T1000 (cell line): Measurements from ENCODE around the gene ATM.
"Not testable (repeated sequence)": the region's sequence is repeated elsewhere in the genome, so short reads cannot be mapped to it uniquely, and the experiment has no call there.

ENCODE experiments used
- DNase-seq: peaks from one replicate; lab custom pipeline; 2025; ENCODE audit warnings: mixed read lengths; lab: John Stamatoyannopoulos, UW

The ATM gene

GRCh38 chr11:108370315-108370714, 147.4 kb downstream of the ATM start:
- no peak for DNase-seq

GRCh38 chr11:108370990-108371389, 148.1 kb downstream of the ATM start:
- DNase-seq = no peak

- not testable (repeated sequence) for DNase-seq
These were observed 150.6 kb downstream of the ATM start for GRCh38 chr11:108373505-108373904.

- no peak for DNase-seq
These were observed 165.7 kb downstream of the ATM start for GRCh38 chr11:108388576-108388975.

- DNase-seq = no peak
These were observed 169.5 kb downstream of the ATM start for GRCh38 chr11:108392353-108392752.

- DNase-seq = no peak
These were observed 170.2 kb downstream of the ATM start for GRCh38 chr11:108393046-108393445.

- no peak for DNase-seq
These were observed 171.9 kb downstream of the ATM start for GRCh38 chr11:108394744-108395284.

GRCh38 chr11:108396672-108397071, 173.8 kb downstream of the ATM start:
- DNase-seq = not testable (repeated sequence)

GRCh38 chr11:108398439-108398838, 175.6 kb downstream of the ATM start:
- no peak for DNase-seq

- no peak for DNase-seq
These were observed 179.4 kb downstream of the ATM start for GRCh38 chr11:108402241-108402640.

GRCh38 chr11:108403052-108403451, 180.2 kb downstream of the ATM start:
- no peak for DNase-seq

- DNase-seq = no peak
These were observed 182.8 kb downstream of the ATM start for GRCh38 chr11:108405706-108406105.

- no peak for DNase-seq
These were observed 192.1 kb downstream of the ATM start for GRCh38 chr11:108414958-108415357.

- DNase-seq = not testable (repeated sequence)
These were observed 194.7 kb downstream of the ATM start for GRCh38 chr11:108417551-108417950.
